T47D (cell line): ENCODE results near the gene ZNF83.
"Not testable (repeated sequence)": the region's sequence is repeated elsewhere in the genome, so short reads cannot be mapped to it uniquely, and the experiment has no call there.

Source experiments
- DNase-seq, 2 experiments: peaks; one replicate each; pipeline versions ENCODE4 v3.0.0 to v3.0.0-alpha.2; 2011 to 2012; ENCODE audit warnings: low read depth in 1 of 2, low spot score in 1 of 2
- JUND ChIP-seq: IDR thresholded peaks from 2 replicates; pipeline ENCODE4 v1.6.1; 2012; ENCODE audit warnings: low read depth
- in situ Hi-C: cut with HindIII; loops from 2 replicates; pipeline ENCODE4 v1.10.0; 2016; ENCODE audit warnings: low sequenced_read_pairs, low pct_unique_long_range_greater_than_20kb

The ZNF83 gene

DNA sequence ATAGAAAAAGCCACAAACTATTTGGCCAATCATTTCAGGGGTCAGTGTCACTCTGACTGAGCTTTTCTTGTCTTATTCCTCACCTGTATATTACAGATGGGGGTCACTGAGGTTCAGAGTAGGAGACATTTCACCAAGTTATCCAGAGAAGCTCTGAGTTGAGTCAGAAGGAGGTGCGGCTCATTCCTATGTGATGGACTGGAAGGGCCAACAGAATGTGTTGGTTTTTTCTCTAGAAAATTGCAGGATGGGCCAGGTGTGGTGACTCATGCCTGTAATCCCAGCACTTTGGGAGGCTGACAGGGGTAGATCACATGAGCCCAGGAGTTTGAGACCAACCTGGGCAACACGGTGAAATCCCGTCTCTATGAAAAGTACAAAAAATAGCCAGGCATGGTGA is 24.5 kb upstream of the ZNF83 start:
- in situ Hi-C loops = no loop called here
- TF ChIP-seq JUND = no peak
- DNase-seq = no peak

DNA sequence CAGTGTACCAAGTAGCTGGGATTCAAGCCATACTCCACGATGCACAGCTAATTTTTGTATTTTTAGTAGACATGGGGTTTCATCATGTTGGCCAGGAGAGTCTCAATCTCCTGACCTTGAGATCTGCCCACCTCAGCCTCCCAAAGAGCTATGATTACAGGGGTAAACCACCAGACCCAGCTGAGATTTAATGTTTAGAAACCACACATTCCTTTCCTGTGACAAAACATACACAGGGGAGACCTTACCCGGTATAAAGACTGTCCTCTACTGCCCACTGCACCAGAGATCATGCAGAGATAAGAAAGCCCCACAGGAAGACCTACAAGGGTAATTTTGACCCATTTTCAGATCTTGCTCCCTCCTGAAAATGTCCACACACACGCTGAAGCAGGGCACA is 22.8 kb upstream of the ZNF83 start:
- in situ Hi-C loops = no loop called here
- no peak for TF ChIP-seq JUND
- no peak for DNase-seq

DNA sequence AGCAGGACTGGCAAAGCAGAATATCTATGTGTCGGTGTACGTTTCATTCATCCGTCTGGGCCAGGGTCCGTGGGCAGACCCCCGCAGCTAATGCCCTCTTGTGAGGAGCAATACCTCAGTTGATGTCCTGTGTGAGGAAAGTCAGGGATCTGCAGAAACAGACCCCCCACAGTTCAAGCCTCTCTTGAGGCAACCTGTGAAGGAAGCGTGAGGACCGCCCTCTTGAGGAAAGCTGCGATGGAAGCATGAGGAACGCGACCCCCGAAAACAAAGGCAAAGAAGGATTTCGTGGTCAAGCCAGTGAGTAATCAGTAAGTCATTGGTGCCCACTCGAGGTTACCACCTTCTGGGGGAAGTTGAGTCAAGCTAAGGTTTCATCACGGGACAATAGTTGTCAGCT is 20.9 kb upstream of the ZNF83 start:
- no peak for DNase-seq
- in situ Hi-C loops = no loop called here

DNA sequence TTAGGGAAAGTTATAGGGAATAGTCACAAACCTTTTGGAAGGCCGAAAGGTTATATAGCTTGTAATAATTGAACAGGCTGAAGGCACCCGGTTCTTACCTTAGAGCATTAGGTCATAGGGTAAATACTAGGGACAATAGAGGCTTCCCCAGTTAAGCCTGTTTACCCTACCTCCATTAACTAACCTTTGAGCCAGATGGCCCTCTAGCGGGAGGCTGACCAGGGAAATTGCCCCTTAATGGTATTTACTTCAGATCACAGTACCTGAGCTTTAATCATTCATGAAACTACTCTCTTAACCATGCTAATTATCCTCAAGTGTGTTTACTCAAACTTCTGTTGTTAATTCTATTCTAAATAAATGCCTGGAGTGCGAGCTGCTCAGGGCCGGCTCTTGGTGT is 20.4 kb upstream of the ZNF83 start:
- no peak for TF ChIP-seq JUND
- DNase-seq = no peak
- in situ Hi-C loops = no loop called here

More for the DNA sequence above, 20.9 kb upstream of the ZNF83 start:
- TF ChIP-seq JUND = no peak

DNA sequence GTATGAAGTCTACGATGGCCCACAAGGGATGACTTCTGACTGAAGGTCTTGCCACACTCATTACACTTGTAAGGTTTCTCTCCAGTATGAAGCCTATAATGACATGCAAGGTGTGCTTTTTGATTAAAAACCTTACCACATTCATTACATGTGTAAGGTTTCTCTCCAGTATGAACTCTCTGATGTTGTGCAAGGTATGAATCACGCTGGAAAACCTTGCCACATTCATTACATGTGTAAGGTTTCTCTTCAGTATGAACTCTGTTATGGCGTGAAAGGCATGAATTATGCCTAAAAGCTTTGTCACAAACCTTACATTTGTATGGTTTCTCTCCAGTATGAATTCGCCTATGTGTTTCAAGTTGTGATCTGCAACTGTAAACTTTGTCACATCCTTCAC is 15.0 kb upstream of the ZNF83 start:
- no peak for DNase-seq
- in situ Hi-C loops = no loop called here
- TF ChIP-seq JUND = no peak

DNA sequence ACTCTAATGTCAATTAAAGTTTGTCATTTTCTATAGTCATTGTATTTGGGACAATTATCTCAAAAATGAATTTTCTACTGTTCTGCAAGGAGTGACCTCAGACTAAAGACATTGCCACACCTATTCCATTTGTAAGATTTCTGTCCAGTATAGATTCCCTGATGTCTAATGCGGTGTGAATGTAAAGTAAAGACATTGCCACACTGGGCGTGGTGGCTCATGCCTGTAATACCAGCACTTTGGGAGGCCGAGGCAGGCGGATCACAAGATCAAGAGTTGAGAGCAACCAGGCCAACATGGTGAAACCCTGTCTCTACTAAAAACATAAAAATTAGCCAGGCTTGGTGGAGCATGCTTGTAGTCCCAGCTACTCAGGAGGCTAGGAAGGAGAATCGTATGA is 13.8 kb upstream of the ZNF83 start:
- DNase-seq = no peak
- in situ Hi-C loops = no loop called here

DNA sequence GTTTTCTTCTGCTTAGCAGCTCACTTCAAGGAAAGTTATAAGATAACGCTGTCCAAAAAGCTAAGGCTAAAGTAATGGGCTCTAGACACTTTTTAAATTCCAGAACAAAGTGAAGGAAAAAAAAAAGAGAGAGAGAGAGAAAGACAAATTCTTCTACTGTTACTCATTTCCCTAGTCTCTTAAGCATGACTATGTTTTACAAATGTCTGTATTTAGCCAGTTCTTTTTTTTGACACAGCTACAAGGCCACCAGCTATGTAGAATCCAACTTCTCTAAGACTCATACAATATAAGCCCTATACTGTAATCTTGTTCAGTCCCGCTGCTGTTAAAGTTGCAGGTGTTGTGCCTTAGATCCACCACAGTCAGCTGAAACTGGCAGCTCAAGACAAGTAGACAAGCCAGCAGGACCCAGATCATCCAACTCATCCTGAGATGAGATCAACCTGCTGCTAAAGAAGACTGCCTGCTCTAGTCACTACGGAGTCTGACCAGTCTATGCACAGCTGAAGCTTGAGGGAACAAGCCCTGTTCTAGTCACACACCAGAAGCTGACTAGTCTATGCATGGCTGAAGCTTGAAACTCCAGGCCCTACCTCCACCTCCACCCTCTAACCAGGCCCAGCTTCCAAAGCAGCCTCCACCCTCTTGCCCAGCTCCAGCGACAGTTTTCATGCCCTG is 10.3 kb upstream of the ZNF83 start:
- no peak for DNase-seq
- in situ Hi-C loops = no loop called here
- no peak for TF ChIP-seq JUND

More for the DNA sequence above, 13.8 kb upstream of the ZNF83 start:
- TF ChIP-seq JUND = no peak

DNA sequence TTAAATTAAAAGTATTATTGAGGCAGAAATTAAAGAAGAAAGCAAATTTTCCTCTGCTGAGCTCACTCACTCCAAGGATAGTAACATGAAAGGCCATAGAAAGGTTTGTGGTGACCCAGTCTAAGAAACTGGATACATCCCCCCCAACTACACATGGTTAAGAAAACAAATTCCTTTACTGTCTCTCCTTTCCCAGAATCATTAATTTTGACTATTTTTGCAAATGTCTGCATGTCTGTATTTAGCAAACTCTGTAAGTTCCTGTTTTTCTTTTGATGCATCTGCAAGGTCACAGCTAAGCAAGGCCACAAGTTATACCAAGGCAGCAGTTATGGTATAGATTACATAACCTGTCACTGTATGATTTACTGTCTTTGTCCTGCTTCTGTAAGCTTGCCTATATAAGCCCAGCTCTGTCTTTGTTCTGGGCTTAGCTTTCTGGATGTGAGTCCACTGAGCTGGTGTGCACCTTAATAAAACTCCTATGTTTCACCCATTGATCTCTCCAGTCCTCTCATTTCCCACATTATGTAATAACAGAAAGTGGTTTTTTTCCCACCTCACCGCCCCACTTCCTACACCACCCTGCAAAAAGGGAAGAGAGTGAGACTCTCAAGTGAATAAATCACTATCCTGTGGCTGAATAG is 8.5 kb upstream of the ZNF83 start:
- in situ Hi-C loops = no loop called here
- no peak for DNase-seq
- TF ChIP-seq JUND = no peak

DNA sequence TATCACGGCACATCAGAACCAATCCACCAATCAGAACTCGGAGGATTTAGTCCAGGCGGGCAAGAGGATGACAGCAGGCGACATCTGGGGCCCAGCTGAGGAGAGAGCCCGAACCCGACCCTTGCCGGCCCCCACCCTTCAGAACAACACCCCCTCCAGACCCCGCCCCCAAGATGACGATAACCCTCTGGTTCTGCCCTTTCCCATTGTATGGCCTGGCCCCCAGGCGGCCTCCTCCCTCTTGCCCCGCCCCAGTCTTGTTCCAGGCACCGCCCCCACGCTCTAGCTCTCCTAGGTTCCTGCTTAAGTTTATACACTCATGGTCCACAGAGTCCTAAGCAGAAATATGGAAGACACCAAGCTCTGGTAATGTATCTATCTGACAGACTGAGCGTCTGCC is 2.8 kb upstream of the ZNF83 start:
- in situ Hi-C loops = no loop called here
- no peak for TF ChIP-seq JUND
- DNase-seq = peak; percentile 6 to 61

DNA sequence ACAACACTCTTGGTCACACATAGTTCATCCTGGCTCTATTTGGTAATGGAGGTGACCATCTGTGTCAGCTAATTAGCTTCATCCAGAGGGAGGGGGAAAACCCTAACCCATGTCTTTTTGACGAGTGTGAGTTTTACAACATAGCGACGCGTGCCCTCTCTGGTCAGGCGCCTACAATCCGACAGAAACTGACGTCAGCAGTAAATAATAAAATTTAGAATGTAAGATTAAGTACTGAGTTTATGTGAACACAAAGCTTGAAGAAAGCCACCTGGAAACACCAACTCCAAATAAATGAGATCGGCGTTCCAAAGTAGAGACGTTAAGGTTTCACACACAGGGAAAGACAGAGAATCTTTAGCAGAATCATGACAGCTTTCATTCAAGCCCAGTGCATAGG is 1.8 kb upstream of the ZNF83 start:
- no peak for TF ChIP-seq JUND
- in situ Hi-C loops = no loop called here
- no peak for DNase-seq

DNA sequence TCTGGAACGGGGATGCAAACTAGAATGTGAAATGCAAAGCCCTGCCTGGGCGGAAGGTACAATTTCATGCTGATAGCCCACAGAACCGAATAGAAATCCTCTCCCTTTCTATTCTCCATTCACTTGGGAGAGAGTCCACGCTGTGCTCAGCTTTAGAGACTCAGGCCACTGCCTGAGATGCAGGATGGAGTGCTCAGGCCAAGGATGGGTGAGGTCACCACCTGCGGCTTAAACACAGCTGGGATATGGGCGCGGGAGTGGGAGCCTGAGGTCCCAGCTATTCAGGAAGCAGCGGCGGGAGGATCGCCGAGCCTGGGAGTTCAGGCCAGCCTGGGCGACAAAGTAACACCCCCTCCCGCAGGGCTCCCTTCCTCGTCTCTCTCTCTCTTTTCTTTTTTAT is 446 bp upstream of the ZNF83 start:
- no peak for TF ChIP-seq JUND
- in situ Hi-C loops = no loop called here
- DNase-seq = peak in 1 of 2 experiments; percentile 8

DNA sequence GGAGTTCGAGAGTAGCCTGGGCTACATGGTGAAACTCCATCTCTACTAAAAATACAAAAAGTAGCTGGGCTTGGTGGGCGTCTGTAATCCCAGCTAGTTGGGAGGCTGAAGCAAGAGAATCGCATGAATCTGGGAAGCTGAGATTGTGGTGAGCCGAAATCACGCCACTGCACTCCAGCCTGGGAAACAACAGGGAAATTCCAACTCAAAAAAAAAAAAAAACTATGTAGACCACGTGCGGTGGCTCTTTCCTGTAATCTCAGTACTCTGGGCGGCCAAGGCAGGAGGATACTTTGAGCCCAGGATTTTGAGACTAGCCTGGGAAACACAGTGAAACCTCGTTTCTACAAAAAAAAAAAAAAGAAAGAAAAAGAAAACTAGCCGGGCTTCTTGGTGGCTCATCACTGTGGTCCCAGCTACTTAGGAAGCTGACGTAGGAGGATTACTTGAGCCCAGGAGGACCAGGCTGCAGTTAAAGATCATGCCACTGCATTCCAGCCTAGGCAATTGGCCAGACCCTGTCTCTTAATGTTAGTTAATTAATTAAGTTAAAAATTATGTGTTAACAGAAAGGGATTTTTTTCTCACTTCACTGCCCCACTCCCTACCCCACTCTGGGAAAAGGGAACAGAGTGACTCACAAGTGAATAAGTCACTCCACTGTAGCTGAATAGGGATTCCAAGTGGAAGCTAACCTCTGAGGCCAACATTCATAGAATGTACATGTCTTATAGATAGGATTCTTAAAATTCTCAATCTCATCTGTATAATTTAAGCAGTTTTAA is 2.2 kb downstream of the ZNF83 start:
- no peak for DNase-seq
- in situ Hi-C loops = no loop called here
- TF ChIP-seq JUND = no peak

DNA sequence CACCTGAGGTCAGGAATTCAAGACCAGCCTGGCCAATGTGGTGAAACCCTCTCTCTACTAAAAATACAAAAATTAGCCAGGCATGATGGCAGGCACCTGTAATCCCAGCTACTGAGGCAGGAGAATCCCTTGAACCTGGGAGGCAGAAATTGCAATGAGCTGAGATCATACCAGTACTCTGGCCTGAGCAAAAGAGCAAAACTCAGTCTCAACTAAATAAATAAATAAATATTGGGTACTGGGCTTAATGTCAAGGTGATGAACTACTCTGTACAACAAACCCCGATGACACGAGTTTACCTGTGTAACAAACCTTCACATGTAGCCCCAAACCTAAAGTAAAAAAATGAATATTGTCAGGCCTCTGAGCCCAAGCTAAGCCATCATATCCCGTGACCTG is 10.7 kb downstream of the ZNF83 start:
- in situ Hi-C loops, DNase-seq: not testable (repeated sequence)
